Neutrophil (primary cell): ENCODE measurements around the gene HAND2.

Experiments
- H3K27ac ChIP-seq: fragments of 200-600 bp; sonication (generic); 2 replicates; pipeline ENCODE4 v1.5.1; 2016; ENCODE audit warnings: mild to moderate bottlenecking, moderate library complexity
- H3K27me3 ChIP-seq: fragments of 200-600 bp; sonication (generic); 2 replicates; pipeline ENCODE4 v1.6.0; 2016; ENCODE audit warnings: mild to moderate bottlenecking
- H3K36me3 ChIP-seq: fragments of 200-600 bp; sonication (generic); 2 replicates; pipeline ENCODE4 v1.5.1; 2017
- H3K4me1 ChIP-seq, 2 experiments: fragments of 200-600 bp in 1 of 2; sonication (generic) in 1 of 2; 1 replicate in 1 of 2; 2 replicates in 1 of 2; pipeline versions ENCODE4 v1.5.1 to v1.6.1; 2013 to 2016; ENCODE audit warnings: low read depth in 1 of 2, low read length in 1 of 2, mild to moderate bottlenecking in 1 of 2, moderate library complexity in 1 of 2; ENCODE audit not compliant: control insufficient read depth in 1 of 2, insufficient read depth in 1 of 2
- H3K4me3 ChIP-seq, 2 experiments: fragments of 200-600 bp in 1 of 2; sonication (generic) in 1 of 2; 1 replicate in 1 of 2; 2 replicates in 1 of 2; pipeline ENCODE4 v1.5.1; 2013 to 2016; ENCODE audit warnings: low read depth in 1 of 2, low read length in 1 of 2, mild to moderate bottlenecking in 1 of 2, moderate library complexity in 1 of 2
- H3K9me3 ChIP-seq: fragments of 200-600 bp; sonication (generic); 2 replicates; pipeline ENCODE4 v1.5.1; 2016
- TF ChIP-seq, protein P1 (sequence below): fragments of 200-600 bp; sonication (generic); IDR thresholded peaks from 2 replicates; pipeline ENCODE4 v1.5.1; 2016; ENCODE audit warnings: antibody characterized with exemption

The HAND2 gene

DNA sequence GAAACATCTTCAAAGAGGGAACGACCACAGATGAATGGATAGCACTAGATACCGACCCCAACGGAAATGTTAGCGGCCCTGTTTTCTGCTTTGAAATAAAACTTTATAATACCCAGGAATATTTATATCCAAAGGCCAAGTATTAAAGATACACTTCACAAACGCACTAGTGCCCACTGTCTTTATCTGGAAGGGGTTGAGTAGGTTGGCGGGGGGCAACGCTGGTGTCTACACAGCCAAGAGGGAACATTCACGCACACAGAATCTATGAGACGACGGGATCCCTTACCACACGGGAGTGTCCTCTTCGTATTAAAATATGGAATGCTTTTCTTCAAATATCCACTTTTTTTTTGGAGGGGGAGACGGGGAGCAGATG, 3.3 kb downstream of the HAND2 start:
- Histone ChIP-seq H3K27me3 (peaks cover 100% of the 10 kb centered on the region), H3K4me3 (no peak overlapping the region), H3K4me1 (peaks cover 2 to 8% of the 10 kb centered on the region in 2 experiments)

DNA sequence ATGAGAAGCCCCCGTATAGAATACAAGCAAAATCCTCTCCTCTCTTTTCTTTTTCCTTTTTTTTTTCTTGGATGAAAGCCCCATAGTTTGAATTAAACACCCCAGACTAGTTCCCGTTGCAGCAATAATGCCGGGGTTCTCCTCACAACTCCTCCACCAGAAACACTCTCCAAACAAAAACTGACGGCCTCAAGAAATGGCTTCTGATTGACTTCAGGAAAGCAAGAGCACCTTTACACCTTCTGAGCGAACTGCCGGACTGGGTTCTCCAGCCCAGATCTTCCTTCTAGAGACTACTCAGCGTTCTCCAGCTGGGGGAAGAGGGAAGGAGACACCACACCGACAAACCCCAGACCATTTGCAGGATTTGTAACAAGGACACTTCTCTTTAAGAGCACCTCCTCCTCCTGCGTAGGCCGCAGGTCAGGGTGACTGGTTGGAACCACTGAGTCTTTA, 4.0 kb downstream of the HAND2 start:
- no peaks in the 10 kb centered on the region for H3K36me3 ChIP-seq
- peaks cover 100% of the 10 kb centered on the region for H3K27me3 ChIP-seq
- H3K4me1 ChIP-seq, result peaks cover 2 to 8% of the 10 kb centered on the region in 2 experiments

More for the DNA sequence above, 3.3 kb downstream of the HAND2 start:
- Histone ChIP-seq H3K9me3 (no peaks in the 10 kb centered on the region), H3K27ac (no peak overlapping the region), H3K36me3 (no peaks in the 10 kb centered on the region)
- TF ChIP-seq, protein P1, sequence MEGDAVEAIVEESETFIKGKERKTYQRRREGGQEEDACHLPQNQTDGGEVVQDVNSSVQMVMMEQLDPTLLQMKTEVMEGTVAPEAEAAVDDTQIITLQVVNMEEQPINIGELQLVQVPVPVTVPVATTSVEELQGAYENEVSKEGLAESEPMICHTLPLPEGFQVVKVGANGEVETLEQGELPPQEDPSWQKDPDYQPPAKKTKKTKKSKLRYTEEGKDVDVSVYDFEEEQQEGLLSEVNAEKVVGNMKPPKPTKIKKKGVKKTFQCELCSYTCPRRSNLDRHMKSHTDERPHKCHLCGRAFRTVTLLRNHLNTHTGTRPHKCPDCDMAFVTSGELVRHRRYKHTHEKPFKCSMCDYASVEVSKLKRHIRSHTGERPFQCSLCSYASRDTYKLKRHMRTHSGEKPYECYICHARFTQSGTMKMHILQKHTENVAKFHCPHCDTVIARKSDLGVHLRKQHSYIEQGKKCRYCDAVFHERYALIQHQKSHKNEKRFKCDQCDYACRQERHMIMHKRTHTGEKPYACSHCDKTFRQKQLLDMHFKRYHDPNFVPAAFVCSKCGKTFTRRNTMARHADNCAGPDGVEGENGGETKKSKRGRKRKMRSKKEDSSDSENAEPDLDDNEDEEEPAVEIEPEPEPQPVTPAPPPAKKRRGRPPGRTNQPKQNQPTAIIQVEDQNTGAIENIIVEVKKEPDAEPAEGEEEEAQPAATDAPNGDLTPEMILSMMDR, result no peak

DNA sequence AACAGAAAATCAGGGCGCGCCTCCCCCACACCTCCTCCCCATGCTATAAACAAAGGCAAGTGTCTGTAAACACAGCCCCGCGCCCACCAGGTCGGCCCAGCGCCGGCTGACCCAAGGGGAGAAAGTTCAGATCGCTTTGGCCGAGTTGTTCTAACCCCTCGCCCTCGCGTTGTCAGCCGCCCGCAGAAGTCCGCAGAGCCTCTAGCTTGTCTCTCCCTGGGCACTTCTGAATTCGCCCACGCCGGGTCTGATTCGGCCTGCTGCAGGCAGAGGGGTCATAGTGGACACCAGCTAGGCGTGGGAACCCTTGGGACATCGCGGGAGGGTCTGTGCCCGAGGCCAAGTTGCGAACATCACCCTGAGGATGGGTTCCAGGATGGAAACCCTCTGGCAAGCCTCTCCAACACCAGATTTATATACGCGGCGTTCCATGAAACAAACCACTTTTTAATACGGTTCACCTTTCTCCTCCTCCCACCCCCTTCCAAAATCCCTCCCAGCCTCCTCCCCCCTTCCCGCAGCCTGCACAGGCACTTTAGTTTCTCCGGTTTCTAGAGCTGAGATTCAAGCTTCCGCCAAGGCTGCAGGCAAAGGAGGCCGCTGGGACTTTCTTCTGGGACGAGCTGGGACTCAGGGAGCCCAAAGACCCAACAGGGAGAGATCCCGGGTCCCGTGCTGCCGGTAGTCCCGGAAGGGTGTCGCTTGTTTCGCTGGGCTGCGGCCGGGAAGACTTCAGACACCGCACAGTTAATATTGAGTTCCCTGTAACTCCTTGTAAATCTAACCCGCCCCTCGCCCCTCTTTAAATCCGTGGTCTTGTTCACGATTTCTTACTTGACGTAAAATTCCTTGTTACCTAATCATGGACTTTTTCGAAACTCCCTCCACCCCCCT, 4.7 kb downstream of the HAND2 start:
- TF ChIP-seq, protein P1, result no peak
- Histone ChIP-seq H3K36me3 (no peaks in the 10 kb centered on the region), H3K4me3 (no peak overlapping the region), H3K27me3 (peaks cover 100% of the 10 kb centered on the region), H3K27ac (no peak overlapping the region), H3K4me1 (peaks cover 2 to 8% of the 10 kb centered on the region in 2 experiments), H3K9me3 (no peaks in the 10 kb centered on the region)

More for the DNA sequence above, 4.0 kb downstream of the HAND2 start:
- no peak overlapping the region for H3K27ac ChIP-seq
- no peak overlapping the region for H3K4me3 ChIP-seq
- TF ChIP-seq, protein P1, result no peak
- no peaks in the 10 kb centered on the region for H3K9me3 ChIP-seq

DNA sequence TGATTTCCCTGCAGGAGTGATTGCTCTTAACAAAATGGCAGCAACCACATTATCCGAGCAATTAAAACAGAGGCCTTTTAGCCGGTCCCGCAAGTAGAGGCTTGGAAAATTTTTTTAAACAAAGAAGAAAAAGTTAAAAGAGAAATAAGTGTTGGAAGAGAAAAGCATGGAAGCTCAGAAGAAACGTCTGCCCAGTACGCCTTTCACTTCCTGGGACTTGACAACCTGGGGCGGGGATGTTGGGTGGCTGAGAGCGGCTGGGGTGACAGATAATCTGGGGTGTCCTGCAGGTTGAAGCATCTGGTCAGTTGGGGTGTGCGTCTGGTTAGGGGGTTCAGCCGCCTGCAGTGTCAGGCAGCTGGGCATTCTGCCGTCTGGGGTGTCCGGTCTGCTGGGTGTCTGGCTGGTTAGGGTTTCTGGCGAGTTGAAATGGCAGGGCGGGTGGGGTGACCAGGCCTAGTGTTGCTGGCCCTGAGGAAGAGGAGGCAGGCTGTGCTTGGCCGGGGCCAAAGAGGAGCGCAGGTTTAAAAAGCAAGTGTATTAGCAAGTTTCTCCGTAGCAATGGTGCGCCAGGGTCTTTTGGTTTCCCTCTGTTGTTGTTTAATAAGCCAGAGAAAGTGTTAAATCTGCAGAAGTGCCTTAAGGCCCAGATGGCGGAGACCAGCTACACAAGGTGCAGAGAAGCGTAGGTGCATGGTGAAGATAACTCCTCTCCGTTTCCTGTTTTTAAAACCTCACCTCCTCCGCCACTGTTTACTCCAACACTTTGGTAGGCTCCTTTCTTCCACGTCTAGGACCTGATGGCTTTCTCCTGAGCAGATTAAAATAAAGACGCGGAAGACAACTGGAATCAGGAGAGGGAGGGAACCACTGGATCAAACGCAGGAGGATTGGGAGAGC, 5.6 kb downstream of the HAND2 start:
- Histone ChIP-seq H3K27ac (no peak overlapping the region), H3K9me3 (no peaks in the 10 kb centered on the region), H3K4me3 (no peak overlapping the region), H3K36me3 (no peaks in the 10 kb centered on the region), H3K4me1 (peaks cover 2 to 8% of the 10 kb centered on the region in 2 experiments), H3K27me3 (peaks cover 100% of the 10 kb centered on the region)
- TF ChIP-seq, protein P1, result no peak

DNA sequence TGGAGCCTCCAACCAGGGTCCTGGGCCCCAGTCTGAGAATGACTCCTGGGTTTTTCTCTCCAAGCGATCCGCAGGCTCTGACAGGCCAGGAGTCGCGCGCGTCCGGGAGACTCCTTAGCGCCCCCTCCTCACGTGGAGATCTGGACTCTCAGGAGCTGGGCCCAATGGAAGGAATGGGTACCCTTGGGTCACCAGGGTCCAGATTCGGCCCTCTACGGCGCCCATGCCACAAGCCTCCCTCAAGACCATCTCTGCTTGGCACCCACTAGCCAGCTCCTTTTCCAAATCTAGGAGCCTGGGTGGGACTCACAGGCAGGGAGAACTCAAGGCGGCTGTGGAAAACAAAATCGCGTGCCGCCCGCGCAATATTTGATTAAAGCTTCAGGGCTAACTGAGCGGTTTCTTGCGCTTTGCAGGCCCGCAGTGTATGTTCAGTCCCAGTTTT, 7.1 kb downstream of the HAND2 start:
- Histone ChIP-seq H3K27me3 (peaks cover 100% of the 10 kb centered on the region), H3K27ac (no peak overlapping the region), H3K36me3 (no peaks in the 10 kb centered on the region), H3K9me3 (no peaks in the 10 kb centered on the region), H3K4me1 (peaks cover 2 to 8% of the 10 kb centered on the region in 2 experiments), H3K4me3 (no peak overlapping the region)
- TF ChIP-seq, protein P1, result no peak
